HAP-1 (cell line): Measurements from ENCODE around the gene PEAK1.

ENCODE experiments used
- DNase-seq, 2 experiments: peaks; one replicate each; pipeline ENCODE4 v3.0.0-alpha.2; 2016 to 2020; ENCODE audit warnings: low spot score in 2 of 2
- H3K27me3 ChIP-seq: fragments of 250-450 bp; sonication (Bioruptor Pico); 2 replicates; pipeline ENCODE4 v1.5.1; 2020; ENCODE audit warnings: low read depth, mild to moderate bottlenecking, moderate library complexity
- H3K36me3 ChIP-seq: fragments of 250-450 bp; sonication (Bioruptor Pico); replicated peaks from 2 replicates; pipeline ENCODE4 v1.5.1; 2020; ENCODE audit warnings: mild to moderate bottlenecking
- H3K4me1 ChIP-seq: fragments of 250-450 bp; sonication (Bioruptor Pico); 2 replicates; pipeline ENCODE4 v1.5.1; 2020; ENCODE audit warnings: mild to moderate bottlenecking
- H3K4me3 ChIP-seq: fragments of 250-450 bp; sonication (Bioruptor Pico); 2 replicates; pipeline ENCODE4 v1.5.1; 2020; ENCODE audit warnings: mild to moderate bottlenecking, moderate library complexity
- H3K9me3 ChIP-seq: fragments of 250-450 bp; sonication (Bioruptor Pico); 2 replicates; pipeline ENCODE4 v1.5.1; 2020; ENCODE audit warnings: mild to moderate bottlenecking, moderate library complexity
- in situ Hi-C: fragments of 300-500 bp; cut with MboI; formaldehyde crosslinking; loops from 3 replicates; pipeline ENCODE4 v1.14.3; 2020; ENCODE audit warnings: low sequenced_read_pairs, inconsistent platforms, mixed read lengths

PEAK1 gene

DNA sequence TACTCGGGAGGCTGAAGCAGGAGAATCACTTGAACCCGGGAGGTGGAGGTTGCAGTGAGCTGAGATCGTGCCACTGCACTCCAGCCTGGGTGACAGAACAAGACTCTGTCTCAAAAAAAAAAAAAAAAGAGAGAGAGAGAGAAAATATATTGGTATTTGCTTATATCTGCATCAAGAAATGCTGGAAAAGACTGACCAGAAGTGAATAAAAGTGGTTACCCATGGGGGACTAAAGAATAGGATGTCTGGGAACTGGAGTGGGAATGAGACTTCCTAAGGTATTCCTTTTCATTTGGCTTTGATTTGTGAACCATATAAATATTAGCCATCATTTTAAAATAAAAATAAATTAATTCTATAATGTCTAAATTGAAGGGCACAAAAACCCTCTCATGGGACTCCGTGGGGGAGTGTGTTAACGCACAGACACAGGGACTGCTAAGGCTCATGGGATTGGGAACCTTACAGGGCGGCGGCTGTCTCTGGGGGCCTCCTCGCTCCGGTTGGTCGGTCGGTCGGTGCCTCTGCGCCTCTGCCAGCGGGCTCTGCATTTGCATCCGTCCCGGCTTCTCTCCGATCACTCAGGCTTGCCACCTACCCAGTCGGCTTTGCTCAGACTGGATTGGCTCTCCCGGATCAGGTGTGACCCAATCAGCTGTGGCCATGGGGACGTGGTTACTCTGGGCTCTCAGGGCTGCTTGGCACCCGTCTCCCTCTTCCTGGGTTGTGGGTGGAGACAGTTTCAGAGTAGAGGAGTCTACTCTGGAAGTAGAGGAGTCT is 336.3 kb downstream of the PEAK1 start:
- H3K9me3 ChIP-seq, result no peaks in the 10 kb centered on the region
- in situ Hi-C loops, result no loop called here
- peak in 1 of 2 experiments; percentile 12 for DNase-seq
- H3K4me1 ChIP-seq, result no peaks in the 10 kb centered on the region
- no peaks in the 10 kb centered on the region for H3K27me3 ChIP-seq
- H3K36me3 ChIP-seq, result no peaks in the 10 kb centered on the region
- H3K4me3 ChIP-seq, result no peak overlapping the region

DNA sequence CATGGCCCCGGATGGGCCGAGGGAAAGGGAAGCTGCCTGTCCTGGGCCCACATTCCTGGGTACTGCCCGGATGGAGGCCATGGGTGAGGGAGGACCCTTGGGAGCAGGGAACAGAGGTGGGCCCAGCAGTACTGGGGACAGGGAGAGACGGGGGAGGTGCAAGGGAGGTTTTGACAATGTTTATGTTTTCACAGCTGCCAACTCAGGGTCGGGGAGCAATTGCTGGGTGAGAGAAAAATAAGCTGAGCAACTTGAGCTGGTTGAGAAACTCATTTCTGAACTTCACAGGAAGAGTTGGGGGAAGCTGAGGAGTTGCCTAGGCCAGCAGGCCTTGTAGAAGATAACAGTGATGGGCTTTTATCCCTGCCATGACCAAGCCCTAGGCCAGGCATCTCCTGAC is 337.9 kb downstream of the PEAK1 start:
- H3K4me1 ChIP-seq, result peaks cover under 1% of the 10 kb centered on the region; the same call in 1 of the 2 replicates
- DNase-seq, result no peak
- H3K9me3 ChIP-seq, result no peaks in the 10 kb centered on the region
- H3K36me3 ChIP-seq, result no peaks in the 10 kb centered on the region
- in situ Hi-C loops, result no loop called here
- no peak overlapping the region for H3K4me3 ChIP-seq
- H3K27me3 ChIP-seq, result no peaks in the 10 kb centered on the region

DNA sequence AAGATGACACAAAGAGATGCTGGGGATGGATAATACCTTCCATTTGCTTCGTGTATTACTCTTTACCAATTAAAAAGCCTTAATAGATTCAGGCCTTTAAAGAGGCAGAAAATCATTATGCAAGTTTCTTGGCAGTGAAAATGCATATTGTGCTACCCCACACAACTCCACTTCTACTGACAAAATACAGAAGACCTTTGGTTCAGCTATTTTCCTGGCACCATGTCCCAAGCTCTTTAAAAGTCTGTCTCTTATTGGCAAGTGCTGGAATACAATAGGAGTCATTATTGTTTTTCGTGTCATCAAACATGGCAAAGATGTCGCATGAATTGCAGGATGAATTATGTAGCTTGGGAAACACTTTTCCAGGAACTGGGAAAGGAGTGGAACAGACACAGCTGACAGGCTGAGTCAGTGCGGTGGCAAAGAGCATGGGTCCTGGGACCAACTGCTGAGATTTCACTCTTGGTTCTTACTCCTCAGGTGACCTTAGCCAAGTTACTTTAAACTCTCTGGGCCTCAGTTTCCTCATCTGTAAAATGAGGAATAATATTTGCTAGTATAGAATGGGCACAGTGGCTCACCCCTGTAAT is 343.5 kb downstream of the PEAK1 start:
- Histone ChIP-seq H3K36me3 (no peaks in the 10 kb centered on the region), H3K9me3 (no peaks in the 10 kb centered on the region), H3K4me3 (no peak overlapping the region), H3K27me3 (no peaks in the 10 kb centered on the region), H3K4me1 (peaks cover 13% of the 10 kb centered on the region)
- in situ Hi-C loops, result no loop called here
- peak; percentile 35 to 79 for DNase-seq

DNA sequence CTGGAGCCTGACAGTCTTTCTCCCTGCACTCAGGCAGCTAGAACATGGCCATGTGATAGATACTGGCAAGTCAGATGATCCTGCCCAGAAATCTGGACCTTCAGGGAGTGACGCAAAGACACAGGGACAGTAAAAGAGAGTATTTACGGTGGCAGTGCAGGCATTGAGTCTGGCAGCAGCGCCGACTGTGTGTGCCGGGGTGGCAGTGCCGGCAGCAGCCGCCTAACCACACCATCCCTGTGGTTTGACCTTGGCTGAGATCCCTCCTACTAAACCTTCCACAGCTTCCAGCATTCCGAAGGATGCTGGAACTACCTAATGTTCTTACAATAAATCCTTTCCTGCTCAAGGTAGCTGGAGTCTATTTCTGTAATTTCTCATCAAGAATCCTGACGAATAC is 344.4 kb downstream of the PEAK1 start:
- in situ Hi-C loops, result no loop called here
- Histone ChIP-seq H3K4me1 (peaks cover 16% of the 10 kb centered on the region), H3K4me3 (no peak overlapping the region), H3K36me3 (no peaks in the 10 kb centered on the region), H3K9me3 (no peaks in the 10 kb centered on the region), H3K27me3 (no peaks in the 10 kb centered on the region)
- peak in 1 of 2 experiments; percentile 34 for DNase-seq

DNA sequence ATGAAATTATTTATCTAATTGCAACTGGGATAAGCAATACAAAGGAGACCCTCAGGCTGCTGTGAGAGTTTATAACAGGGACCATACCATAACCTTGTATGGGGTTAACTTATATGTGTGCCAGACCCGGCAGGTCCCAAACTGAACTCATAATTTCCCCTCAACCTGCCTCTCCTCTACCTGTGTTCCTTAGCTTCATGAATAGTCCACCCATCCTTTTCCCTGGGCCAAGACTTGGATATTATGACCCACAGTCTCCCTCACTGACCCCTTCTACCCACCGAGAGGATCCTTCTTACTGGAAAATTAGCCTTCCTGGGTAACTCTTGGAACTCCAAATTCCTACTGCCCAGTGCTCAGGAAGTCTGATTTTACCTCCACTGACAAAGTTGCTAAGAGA is 345.6 kb downstream of the PEAK1 start:
- no peak for DNase-seq
- in situ Hi-C loops, result no loop called here
- H3K4me3 ChIP-seq, result no peak overlapping the region
- peaks cover 22% of the 10 kb centered on the region for H3K4me1 ChIP-seq
- H3K9me3 ChIP-seq, result no peaks in the 10 kb centered on the region
- no peaks in the 10 kb centered on the region for H3K27me3 ChIP-seq
- no peaks in the 10 kb centered on the region; the same call in 1 of the 2 replicates for H3K36me3 ChIP-seq

DNA sequence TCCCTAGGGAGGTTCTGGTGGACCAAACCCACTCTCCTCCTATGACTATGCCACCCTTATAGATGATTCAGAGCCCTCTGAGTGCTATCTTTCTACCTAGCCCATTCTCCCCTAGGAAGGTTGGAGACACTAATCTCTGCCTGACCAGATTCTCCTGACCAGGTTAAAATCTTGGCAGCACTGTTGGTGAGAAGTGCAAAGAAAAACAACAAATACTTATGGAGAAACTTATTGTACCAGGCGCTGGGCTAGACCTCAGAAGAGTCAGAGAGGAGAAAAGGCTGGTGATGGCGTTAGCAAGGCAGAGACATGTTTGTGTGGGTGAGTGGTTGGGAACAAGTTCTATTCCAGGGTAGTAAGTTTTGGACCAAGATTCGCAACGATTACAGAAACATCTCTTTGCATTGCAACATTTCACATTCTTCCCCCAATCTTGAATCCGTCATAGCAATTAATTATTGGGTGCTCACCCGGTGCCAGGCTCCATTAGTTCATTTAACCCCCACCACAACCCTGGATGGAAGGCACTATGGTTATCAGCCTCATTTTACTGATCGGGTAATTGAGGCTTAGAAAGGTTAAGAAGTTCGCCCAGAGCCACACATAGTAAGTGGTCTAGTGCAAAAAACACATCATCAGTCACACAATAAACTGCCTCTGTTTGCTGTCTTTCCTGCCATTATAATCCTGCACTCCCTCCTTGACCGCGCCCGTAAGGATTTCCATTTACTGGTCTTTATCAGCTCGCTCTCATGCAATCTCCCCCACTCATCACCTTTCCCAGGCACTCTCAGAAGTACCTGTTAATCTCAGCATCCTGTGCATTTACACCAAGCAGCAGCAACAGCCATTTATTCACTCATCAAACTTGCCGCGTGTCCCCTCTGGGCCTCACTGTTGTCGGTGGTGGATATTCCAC is 348.3 kb downstream of the PEAK1 start:
- Histone ChIP-seq H3K4me3 (peak overlapping the region; percentile 60), H3K9me3 (no peaks in the 10 kb centered on the region), H3K27me3 (no peaks in the 10 kb centered on the region), H3K4me1 (peaks cover 37% of the 10 kb centered on the region), H3K36me3 (peaks cover 4% of the 10 kb centered on the region; the same call in 1 of the 2 replicates)
- in situ Hi-C loops, result no loop called here
- DNase-seq, result no peak

DNA sequence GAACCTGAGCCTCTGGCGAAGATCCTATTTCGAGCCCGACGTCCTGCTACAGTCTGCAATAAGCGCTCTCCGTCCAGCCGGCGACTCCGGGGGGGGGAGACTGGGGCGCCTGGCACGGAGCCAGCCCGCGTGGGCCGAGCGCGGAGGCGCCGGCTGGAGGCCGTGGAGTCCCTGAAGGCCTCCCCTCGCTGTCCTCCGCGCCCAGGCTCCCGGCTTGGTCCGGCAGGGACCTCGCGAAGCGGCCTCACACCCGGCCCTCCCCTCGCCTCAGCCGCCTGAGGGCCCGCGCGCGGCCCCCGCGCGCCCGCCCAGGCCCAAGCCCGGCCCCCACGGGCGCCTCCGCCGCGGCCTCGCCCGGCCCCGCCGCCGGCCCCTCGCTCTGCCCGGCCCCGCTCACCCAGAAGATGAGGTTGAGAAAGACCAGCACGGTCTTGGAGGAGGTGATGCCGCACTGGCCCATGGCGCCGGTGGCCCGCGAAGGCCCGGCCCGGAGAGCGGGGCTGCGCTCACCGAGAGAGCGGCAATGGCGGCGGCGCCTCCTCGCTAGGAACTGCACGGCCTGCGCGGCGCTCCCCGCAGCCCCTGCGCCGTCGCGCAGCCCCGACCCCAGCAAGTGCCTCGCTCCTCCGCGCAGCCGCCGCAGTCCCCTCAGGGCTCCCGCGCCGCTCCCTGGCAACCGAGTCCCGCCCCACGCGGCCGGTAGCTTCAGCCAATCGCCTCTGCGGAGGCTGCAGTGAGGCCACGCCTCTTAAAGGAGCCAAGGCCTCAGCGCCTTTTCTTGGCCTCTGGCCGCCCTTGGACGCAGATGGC is 349.2 kb downstream of the PEAK1 start, which contains the start of gene TSPAN3:
Gene TSPAN3 (minus strand): TSS at position 615 of the 810 bp plus-strand sequence. CDS start 155 bp downstream, at position 460.
- H3K9me3 ChIP-seq, result no peaks in the 10 kb centered on the region
- DNase-seq, result peak; percentile 99 to 100
- in situ Hi-C loops, result no loop called here
- H3K4me3 ChIP-seq, result peak within 1 kb of the TSS; percentile 60
- peaks cover 29% of the 10 kb centered on the region for H3K4me1 ChIP-seq
- H3K27me3 ChIP-seq, result no peaks in the 10 kb centered on the region
- peaks cover 4% of the 10 kb centered on the region; the same call in 1 of the 2 replicates for H3K36me3 ChIP-seq

DNA sequence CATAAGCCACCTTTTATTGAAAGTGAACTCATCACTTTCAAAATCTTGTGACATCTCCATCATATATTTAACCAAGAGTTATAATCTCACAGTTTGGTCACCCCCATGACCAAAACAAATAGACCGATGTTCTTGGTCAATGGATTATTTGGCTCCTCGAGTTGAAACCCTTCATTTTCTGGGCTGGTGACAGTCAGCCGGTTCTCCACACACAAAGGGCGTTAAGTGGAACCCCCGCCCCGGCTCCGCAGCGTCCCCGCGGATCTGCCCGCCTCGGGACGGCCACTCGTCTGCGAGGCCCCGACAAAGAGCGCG is 349.8 kb downstream of the PEAK1 start:
- Histone ChIP-seq H3K4me1 (peaks cover 29% of the 10 kb centered on the region), H3K27me3 (no peaks in the 10 kb centered on the region), H3K36me3 (peaks cover 4% of the 10 kb centered on the region; the same call in 1 of the 2 replicates), H3K4me3 (peak overlapping the region; percentile 60), H3K9me3 (no peaks in the 10 kb centered on the region)
- in situ Hi-C loops, result no loop called here
- peak in 1 of 2 experiments; percentile 22 for DNase-seq

DNA sequence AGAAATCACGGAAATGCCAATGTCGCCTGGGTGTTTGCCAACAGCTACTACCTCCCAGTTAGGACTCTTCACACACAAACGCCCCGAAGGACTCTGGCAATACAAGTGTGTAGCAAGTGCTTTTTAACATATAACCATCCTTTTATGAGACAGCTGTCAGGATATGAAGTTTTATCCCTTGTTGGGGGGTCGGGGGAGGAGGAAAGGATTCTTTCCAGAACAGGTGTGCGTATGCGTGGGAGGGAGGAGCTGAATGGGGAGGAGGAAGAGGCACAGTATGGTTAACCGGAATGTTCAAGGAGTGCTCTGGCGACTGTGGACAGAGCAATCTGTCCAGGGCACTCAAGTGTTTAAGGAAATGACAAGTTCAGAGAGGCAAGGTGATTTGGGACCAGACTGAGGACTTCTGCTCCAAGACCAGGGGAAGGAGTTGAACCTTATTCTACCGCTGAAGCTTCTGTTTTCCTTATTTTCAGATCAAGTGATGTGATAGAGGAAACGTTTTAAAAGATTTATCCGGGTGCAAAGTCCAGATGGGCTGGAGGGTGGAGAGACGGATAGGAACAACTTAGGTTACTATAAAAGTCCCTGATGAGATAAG is 350.3 kb downstream of the PEAK1 start:
- peaks cover 4% of the 10 kb centered on the region; the same call in 1 of the 2 replicates for H3K36me3 ChIP-seq
- peaks cover 34% of the 10 kb centered on the region for H3K4me1 ChIP-seq
- peak overlapping the region; percentile 60 for H3K4me3 ChIP-seq
- H3K9me3 ChIP-seq, result no peaks in the 10 kb centered on the region
- no peaks in the 10 kb centered on the region for H3K27me3 ChIP-seq
- DNase-seq, result peak; percentile 44 to 54
- in situ Hi-C loops, result no loop called here

DNA sequence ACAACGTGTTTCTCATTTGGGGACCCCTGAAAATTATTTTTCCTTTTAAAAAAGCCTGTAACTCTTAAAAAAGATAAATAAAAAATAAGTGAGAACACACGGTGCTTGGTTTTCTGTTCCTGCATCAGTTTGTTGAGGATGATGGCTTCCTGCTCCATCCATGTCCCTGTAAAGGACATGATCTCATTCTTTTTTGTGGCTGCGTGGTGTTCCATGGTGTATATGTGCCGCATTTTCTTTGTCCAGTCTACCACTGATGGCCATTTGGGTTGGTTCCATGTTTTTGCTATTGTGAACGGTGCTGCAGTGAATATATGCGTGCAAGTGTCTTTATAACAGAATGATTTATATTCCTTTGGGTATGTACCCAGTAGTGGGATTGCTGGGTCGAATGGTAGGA is 351.3 kb downstream of the PEAK1 start:
- Histone ChIP-seq H3K9me3 (no peaks in the 10 kb centered on the region), H3K36me3 (peaks cover 4% of the 10 kb centered on the region; the same call in 1 of the 2 replicates), H3K27me3 (no peaks in the 10 kb centered on the region), H3K4me1 (peaks cover 44% of the 10 kb centered on the region), H3K4me3 (no peak overlapping the region)
- in situ Hi-C loops, result no loop called here
- no peak for DNase-seq

DNA sequence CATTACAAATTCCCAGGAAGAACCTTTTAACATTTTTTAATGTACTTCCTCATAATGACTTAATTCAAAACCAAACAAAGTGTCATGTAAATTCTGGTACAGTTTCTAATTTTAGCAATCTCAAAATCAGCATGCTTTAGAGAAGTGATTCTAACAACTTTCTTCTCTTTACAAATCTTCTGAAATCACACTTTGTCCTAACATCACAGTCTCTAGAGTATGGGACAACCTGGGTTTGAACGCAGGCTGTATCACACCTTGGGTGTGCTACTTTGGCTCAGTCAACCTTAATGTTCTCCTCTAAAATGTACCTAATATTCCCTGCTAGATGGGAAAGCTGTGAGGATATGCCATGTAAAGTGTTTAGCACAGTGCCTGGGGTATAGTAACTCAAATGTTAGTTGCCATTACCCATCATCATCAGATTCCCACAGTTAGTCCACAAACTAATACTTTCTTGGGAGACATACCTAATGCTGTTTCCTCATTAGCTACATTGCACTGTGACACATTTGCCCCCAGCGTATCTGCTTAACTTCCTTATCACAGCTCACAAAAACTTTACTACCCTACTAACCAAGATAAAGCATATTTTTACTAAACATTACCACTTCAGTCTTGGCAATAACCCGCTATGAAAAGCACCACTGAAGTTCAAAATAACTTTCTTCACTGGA is 352.1 kb downstream of the PEAK1 start:
- Histone ChIP-seq H3K4me1 (peaks cover 46% of the 10 kb centered on the region), H3K27me3 (no peaks in the 10 kb centered on the region), H3K36me3 (peaks cover 4% of the 10 kb centered on the region; the same call in 1 of the 2 replicates), H3K9me3 (no peaks in the 10 kb centered on the region), H3K4me3 (no peak overlapping the region)
- in situ Hi-C loops, result no loop called here
- no peak for DNase-seq

DNA sequence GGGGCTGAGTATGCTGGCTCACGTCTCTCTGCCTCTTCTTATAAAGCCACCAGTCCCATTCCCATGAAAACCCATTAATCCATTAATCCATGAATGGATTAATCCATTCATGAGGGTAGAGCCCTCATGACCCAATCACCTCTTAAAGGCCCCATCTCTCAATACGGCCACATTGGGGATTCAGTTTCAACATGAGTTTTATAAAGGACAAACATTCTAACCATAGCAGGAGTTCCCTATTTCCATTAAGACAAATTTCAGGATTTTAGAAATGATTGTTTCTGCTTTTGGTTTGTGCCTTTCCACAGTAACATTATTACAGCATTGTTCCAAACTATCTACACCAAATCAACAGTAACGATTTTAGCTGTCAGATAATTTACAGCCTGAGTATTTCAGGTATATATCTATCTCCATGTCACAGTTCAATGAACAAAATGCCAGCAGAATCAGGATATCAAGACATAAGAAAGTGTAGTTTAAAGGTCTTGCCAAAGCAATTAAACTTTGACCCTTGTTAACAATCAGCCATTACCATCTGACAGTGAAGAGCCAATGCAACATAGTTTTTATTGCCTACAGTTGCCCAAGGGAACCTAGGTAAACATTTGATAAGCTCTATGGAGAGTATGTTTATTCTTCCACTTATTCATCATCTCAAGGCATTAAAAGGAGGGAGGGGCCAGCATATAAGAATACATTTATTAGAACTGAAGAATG is 352.8 kb downstream of the PEAK1 start:
- peaks cover 4% of the 10 kb centered on the region; the same call in 1 of the 2 replicates for H3K36me3 ChIP-seq
- no peaks in the 10 kb centered on the region for H3K27me3 ChIP-seq
- H3K4me3 ChIP-seq, result no peak overlapping the region
- peaks cover 47% of the 10 kb centered on the region for H3K4me1 ChIP-seq
- DNase-seq, result peak in 1 of 2 experiments; percentile 86
- in situ Hi-C loops, result no loop called here
- H3K9me3 ChIP-seq, result no peaks in the 10 kb centered on the region
